Dermis blood vessel endothelial cell (primary cell): Measurements from ENCODE around the gene ZNF776. TPM values are rescaled to one million over a fixed set of nuclear protein-coding genes. Genes with fewer than 3 reads are reported as not detected.
A peak's percentile ranks its signal among the peaks of the same experiment; 100 is the strongest.
"Not testable (repeated sequence)": the region's sequence is repeated elsewhere in the genome, so short reads cannot be mapped to it uniquely, and the experiment has no call there.

ENCODE experiments used
- DNase-seq: peaks from one replicate; pipeline ENCODE4 v3.0.0; 2010
- total RNA-seq: library from RNA; depleted of rRNA; stranded (reverse); fragments of >200 nt; gene quantifications from 2 replicates; pipeline ENCODE4 v1.2.3, GENCODE V29; 2014

The ZNF776 gene
- total RNA-seq, 1 donor from 2014 or later = 14.6 TPM

DNA sequence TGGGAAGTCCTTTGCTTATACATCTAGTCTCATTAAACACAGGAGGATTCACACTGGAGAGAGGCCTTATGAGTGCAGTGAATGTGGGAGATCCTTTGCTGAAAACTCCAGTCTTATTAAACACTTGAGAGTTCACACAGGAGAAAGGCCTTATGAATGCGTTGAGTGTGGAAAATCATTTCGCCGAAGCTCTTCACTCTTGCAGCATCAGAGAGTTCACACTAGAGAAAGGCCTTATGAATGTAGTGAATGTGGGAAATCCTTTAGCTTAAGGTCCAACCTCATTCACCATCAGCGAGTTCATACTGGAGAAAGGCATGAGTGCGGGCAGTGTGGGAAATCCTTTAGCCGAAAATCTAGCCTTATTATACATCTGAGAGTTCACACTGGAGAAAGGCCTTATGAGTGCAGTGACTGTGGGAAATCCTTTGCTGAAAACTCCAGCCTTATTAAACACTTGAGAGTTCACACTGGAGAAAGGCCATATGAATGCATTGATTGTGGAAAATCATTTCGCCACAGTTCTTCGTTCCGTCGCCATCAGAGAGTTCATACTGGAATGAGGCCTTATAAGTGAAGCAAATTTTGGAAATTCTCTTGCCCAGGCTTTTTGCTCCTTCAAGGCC is 32.7 kb downstream of the ZNF776 start:
- DNase-seq = no peak

DNA sequence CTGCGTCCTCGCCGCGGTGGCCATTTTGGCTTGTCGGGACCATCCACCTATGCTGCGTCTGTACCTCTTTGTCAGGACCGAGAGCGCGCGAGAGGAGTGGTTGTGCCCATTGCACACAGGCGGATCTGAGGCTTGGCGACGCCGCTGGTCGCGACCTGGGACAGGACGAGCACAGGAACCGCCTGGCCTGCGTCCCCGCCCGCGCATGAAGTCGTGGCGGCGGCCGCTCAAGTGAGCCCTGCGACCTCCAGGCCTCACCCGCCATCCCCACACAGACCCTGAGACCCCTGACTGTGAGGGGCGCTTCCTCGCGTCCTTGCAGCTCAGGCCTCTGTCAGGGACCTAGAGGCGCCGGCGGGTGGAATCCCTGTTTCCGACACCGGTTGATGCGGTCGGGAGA is 39.7 kb downstream of the ZNF776 start:
- no peak for DNase-seq

DNA sequence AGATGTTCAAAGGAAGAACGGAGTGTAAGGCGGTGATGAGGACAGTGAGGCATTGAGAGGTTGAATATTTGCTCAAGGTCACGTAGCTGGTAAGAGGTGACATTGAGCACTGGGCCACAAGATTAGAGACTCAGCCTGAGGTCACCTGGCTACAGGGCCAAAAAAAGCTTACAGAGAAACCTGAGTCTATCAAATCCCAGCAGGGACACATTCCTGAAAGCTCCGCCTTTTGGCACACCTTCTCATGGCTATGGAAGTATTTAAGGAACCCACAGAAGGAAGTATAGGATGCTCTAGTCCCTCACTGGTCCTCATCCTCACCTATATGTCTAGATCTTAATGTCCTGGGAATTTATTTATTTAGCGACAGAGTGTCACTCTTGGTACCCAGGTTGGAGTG is 40.3 kb downstream of the ZNF776 start:
- DNase-seq = no peak

DNA sequence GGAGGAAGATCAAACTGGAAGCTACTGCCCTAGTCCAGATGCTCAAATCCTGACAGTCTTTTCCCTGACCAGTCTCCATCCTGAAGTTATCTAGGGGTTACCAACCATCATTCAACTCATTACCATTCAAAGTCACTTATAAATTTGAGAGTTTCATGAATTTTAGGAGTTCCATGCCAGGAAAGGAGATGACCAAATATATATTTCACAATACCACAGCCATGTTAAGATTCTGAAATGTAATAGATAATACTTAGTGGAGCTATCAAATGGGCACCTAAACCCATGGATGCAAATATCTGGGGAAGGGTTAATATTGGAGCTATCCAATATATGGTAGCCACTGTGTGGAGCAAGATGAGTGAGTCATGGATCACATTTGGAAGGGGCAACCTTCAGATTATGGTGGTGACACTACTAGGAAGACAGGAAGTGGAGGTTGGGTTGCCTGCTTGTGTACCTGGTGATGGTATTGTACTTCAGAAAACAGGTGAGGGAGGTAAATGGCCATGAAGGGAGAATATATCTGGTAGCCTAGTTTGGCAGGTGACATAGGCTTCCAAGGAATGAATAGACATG is 41.6 kb downstream of the ZNF776 start:
- no peak for DNase-seq

DNA sequence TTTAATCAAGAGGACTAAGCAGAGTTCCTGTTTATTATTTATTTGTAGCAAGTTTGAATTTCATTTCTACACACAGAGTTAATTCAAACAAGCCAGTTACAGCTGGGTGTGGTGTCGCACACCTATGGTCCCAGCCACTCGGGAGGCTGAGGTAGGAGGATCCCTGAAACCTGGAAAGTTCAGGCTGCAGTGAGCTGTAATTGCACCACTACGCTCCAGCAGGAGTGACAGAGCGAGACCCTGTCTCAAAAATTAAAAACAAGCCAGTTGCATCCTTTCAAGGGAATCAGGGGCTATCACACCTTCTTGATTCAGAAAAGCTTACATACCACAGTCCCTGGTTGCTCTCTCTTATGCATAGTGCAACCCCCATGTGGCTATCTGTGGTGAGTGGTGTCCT is 42.7 kb downstream of the ZNF776 start:
- DNase-seq = no peak

DNA sequence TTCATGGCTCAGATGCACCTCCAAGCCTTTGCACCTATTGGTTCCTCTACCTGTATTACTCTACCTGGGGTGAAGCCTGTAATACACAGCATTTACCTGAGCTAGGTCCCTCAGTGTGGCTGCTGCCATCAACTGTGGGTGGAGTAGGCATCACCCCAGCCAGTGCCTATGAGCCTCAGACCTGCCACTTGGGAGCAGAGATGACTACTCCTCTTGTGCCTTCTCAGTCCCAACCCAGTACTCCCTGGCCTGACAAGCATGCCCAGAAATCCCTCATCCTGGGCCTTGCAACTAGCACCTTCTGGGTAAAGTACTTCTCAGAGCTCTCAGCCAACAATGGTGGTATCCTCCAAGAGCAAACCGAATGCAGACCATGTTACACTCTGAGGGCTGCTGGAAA is 50.0 kb downstream of the ZNF776 start:
- not testable (repeated sequence) for DNase-seq

DNA sequence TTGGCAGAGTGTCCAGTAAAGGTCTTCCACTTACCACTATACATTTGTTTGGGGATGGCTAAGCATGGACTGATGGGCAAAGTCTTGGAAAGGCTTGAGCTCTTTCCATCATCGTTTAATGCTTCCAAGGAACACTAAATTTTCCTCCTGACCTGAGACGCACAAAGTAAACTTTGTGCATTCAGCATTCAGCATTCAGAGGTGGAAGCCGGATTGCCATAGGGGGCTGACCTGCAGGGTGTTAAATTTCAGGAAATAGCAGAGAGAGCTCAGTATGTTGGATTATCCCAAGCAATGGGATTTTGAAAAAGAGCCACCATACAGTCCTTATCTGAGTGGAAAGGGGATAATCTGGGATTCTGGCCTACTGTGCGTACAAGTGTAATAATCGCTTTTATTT is 54.1 kb downstream of the ZNF776 start:
- DNase-seq = no peak

DNA sequence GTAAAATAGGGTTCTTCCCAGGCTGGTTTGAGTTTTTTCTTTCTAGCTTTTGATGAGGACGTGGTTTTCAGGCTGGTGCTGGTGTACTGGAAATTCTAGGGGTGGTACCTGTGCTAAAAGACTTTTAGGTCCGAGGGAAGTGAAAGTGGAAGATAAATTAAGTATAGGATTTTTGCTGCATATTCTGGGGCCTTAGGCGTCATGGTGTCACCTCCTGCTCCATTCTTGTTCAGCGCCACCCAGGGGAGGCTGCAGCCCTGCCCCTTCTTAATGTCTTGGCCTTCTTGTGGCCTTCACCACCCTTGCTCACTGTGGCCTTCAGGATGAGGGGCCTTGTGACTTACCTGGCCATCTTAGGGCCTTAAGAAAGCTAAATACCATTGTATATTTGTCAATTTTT is 55.7 kb downstream of the ZNF776 start:
- no peak for DNase-seq

DNA sequence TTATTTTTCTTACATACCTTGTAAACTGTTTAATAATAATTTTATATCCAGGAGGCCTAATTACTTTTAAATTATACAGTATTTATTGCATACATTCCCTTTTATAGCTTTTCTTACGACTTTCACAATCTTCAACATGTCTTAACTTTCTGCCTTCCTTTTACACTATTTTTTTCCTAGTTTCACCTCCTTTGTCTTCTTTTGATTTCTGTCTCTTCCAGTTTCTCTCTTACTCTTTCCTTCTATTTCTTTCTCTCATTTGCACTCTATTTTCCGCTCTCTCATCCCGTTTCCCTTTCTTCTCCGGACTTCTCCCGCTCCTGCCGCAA is 56.6 kb downstream of the ZNF776 start:
- DNase-seq = no peak

DNA sequence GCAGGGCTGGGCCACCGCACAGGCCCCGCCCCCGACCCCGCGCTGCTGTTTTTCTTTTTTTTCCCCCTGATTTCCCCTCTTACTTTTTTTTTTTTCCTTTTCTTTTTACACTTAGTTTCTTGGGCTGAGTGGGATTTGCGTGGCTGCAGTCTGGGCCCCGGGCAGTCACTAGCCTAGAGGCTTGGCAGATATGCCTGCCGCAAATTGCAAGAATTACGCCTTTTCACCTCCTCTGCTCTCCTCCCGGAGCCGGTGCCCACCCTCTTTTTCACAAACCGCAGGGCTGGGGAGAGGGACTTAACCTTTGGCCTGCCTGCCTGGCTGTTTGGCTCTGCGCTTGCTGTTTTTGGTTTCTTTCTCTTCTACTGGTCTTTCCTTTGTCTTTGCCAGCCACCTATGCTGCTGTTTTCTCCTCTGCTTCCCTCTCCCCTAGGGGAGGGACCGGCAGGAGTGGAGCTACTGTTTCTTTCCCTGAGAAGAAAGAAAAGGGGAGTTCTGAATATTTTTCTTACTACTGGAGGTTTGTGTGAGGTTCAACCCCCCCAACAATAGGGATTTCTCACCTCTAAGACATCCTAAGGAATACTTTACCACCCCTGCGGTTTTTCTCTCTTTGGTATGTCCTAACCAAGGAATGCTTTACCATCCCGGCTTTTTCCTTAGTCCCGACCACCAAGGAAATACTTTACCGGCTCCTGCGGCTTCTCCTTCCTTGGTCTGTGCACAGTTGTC is 57.1 kb downstream of the ZNF776 start:
- peak; percentile 58 for DNase-seq

DNA sequence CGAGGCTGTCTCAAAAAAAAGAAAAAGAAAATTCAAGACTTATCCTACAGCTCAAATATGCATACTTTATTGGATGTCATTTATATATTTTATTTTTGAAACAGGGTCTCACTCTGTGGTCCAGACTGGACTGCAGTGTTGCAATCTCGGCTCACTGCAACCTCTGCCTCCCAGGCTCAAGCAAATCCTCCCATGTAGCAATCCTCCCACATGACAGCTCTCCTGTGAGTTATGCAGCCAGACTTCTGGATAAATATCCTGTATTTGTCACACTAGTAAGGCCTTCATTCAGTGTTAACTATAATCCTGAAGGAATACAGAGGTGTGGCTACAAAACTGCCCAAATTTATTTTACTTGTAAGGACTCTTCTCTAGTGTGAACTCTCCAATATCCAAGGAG is 60.9 kb downstream of the ZNF776 start:
- no peak for DNase-seq

Other genes with a start within 250 kb of the ZNF776 start
- 15.3 and 17.5 TPM in 2 replicates for gene ZNF773, start 246.9 kb upstream of the ZNF776 start, total RNA-seq
- 4.8 and 5.8 TPM in 2 replicates for gene ZNF549, start 219.5 kb upstream of the ZNF776 start, total RNA-seq
- gene ZNF550, start 187.0 kb upstream of the ZNF776 start, total RNA-seq = 6.4 and 8.0 TPM in 2 replicates
- 4.1 and 4.4 TPM in 2 replicates for gene ZNF416, start 167.9 kb upstream of the ZNF776 start, total RNA-seq
- 5.3 and 6.1 TPM in 2 replicates for gene ZIK1, start 162.7 kb upstream of the ZNF776 start, total RNA-seq
- 2.7 and 4.5 TPM in 2 replicates for gene ZNF530, start 146.9 kb upstream of the ZNF776 start, total RNA-seq
- gene ZNF134, start 132.6 kb upstream of the ZNF776 start, total RNA-seq = 17.6 and 24.0 TPM in 2 replicates
- 9.9 and 11.2 TPM in 2 replicates for gene ZNF211, start 113.6 kb upstream of the ZNF776 start, total RNA-seq
- gene ZSCAN4, start 77.9 kb upstream of the ZNF776 start, total RNA-seq = not detected in 2 replicates
- 8.9 and 9.5 TPM in 2 replicates for gene ZNF551, start 64.8 kb upstream of the ZNF776 start, total RNA-seq
- 1.3 and 2.4 TPM in 2 replicates for gene ZNF154, start 37.6 kb upstream of the ZNF776 start, total RNA-seq
- gene ZNF671, start 19.2 kb upstream of the ZNF776 start, total RNA-seq = 9.8 and 10.0 TPM in 2 replicates
- 13.1 and 31.0 TPM in 2 replicates for gene ZNF586, start 22.9 kb downstream of the ZNF776 start, total RNA-seq
- 7.4 and 9.9 TPM in 2 replicates for gene ZNF552, start 68.1 kb downstream of the ZNF776 start, total RNA-seq
- 24.2 and 27.2 TPM in 2 replicates for gene ZNF587B, start 83.5 kb downstream of the ZNF776 start, total RNA-seq
- gene ZNF587, start 103.0 kb downstream of the ZNF776 start, total RNA-seq = 29.4 and 36.3 TPM in 2 replicates
- gene ZNF814, start 142.2 kb downstream of the ZNF776 start, total RNA-seq = 4.1 and 4.6 TPM in 2 replicates
- gene ZNF417, start 169.8 kb downstream of the ZNF776 start, total RNA-seq = 15.2 and 18.9 TPM in 2 replicates
- gene ZNF418, start 188.6 kb downstream of the ZNF776 start, total RNA-seq = 4.3 and 4.9 TPM in 2 replicates
- gene ZNF256, start 200.9 kb downstream of the ZNF776 start, total RNA-seq = 4.1 and 4.5 TPM in 2 replicates
- gene C19orf18, start 227.7 kb downstream of the ZNF776 start, total RNA-seq = 0.34 TPM in 1 of 2 replicates, not detected in the other